Panc1 (cell line): ENCODE measurements around the gene NUTF2.

Experiments
- CTCF ChIP-seq: fragments of 450-650 bp; IDR thresholded peaks from 2 replicates; pipeline ENCODE4 v1.5.1; 2017; ENCODE audit warnings: mild to moderate bottlenecking
- POLR2AphosphoS5 ChIP-seq: IDR thresholded peaks from 2 replicates; pipeline ENCODE4 v1.6.1; 2012; ENCODE audit warnings: mild to moderate bottlenecking, low read depth, low read length, moderate library complexity
- REST ChIP-seq, 2 experiments: IDR thresholded peaks; 2 replicates each; pipeline ENCODE4 v1.6.1; 2011 to 2012; ENCODE audit warnings: low read depth in 2 of 2, control low read depth in 1 of 2, low read length in 1 of 2, mild to moderate bottlenecking in 1 of 2, moderate library complexity in 1 of 2; ENCODE audit not compliant: insufficient read depth in 1 of 2
- SIN3A ChIP-seq: IDR thresholded peaks from 2 replicates; pipeline ENCODE4 v1.6.1; 2012; ENCODE audit warnings: low read depth, mild to moderate bottlenecking, low read length, moderate library complexity, borderline replicate concordance; ENCODE audit not compliant: insufficient read depth
- TCF7L2 ChIP-seq: IDR thresholded peaks from 2 replicates; pipeline ENCODE4 v1.6.1; 2011; ENCODE audit warnings: mild to moderate bottlenecking, low read depth, low read length, inconsistent platforms

- TF ChIP-seq CTCF (no peak), SIN3A (no peak), TCF7L2 (no peak), REST (IDR thresholded peaks at IDR 0.05; ENCODE audit: insufficient read depth in 1 of 2, low read depth in 2 of 2, low read length in 1 of 2) (no peak), POLR2AphosphoS5 (no peak)
These were observed 45.6 kb downstream of the NUTF2 start for GRCh38 chr16:67892375-67892774.
